ENCODE measurements around the gene C1orf116.

C1orf116 gene

GRCh38 chr1:206986402-206986801, 46.2 kb downstream of the C1orf116 start:
- DNase-seq: no peak

GRCh38 chr1:206985162-206985749, 47.3 kb downstream of the C1orf116 start:
- no peak for DNase-seq

- DNase-seq: no peak
Measured at GRCh38 chr1:206982216-206982615, 50.3 kb downstream of the C1orf116 start.

- DNase-seq: no peak
Measured at GRCh38 chr1:206979379-206980043, 53.0 kb downstream of the C1orf116 start.

GRCh38 chr1:206978259-206978658, 54.3 kb downstream of the C1orf116 start:
- no peak for DNase-seq

- no peak for DNase-seq
Measured at GRCh38 chr1:206975306-206975705, 57.2 kb downstream of the C1orf116 start.

GRCh38 chr1:206974140-206974539, 58.4 kb downstream of the C1orf116 start:
- DNase-seq: no peak

GRCh38 chr1:206972728-206973127, 59.8 kb downstream of the C1orf116 start:
- DNase-seq: no peak

GRCh38 chr1:206971029-206971655, 61.4 kb downstream of the C1orf116 start:
- DNase-seq: no peak

- no peak for DNase-seq
Measured at GRCh38 chr1:206970446-206970845, 62.1 kb downstream of the C1orf116 start, which contains the start of gene FCAMR. TSS of gene FCAMR (minus strand) at chr1:206970460. CDS start at chr1:206970125, 335 bp downstream.

- DNase-seq: no peak
Measured at GRCh38 chr1:206969090-206969489, 63.5 kb downstream of the C1orf116 start.
